Stimulated activated CD4-positive, alpha-beta T cell treated with anti-CD3 and anti-CD28 coated beads, Interleukin-2, amount 100 ng/mL, for 4 hours (primary cell): ENCODE measurements around the gene SALL2.

Experiments
- DNase-seq: peaks from one replicate; pipeline ENCODE4 v3.0.0-alpha.2; 2020; ENCODE audit warnings: low read depth

Gene SALL2

DNA sequence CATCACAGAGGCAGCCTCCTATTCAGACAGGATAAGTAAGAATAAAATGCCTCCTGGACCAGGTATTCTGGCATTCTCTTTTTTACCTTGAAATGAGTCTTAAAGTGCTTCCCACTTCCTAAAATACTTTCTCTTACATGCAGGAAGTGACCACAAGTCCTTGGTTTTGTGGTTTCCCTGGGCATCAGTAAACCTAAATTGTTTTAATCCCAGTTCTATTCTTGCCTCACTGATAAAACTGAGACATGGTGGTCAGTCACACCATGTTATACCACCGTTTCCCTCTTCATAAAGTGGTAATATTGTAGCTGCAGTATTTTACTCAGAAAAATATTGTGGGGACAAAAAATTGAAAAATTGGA lies 1.2 kb upstream of the SALL2 start:
- DNase-seq = no peak

DNA sequence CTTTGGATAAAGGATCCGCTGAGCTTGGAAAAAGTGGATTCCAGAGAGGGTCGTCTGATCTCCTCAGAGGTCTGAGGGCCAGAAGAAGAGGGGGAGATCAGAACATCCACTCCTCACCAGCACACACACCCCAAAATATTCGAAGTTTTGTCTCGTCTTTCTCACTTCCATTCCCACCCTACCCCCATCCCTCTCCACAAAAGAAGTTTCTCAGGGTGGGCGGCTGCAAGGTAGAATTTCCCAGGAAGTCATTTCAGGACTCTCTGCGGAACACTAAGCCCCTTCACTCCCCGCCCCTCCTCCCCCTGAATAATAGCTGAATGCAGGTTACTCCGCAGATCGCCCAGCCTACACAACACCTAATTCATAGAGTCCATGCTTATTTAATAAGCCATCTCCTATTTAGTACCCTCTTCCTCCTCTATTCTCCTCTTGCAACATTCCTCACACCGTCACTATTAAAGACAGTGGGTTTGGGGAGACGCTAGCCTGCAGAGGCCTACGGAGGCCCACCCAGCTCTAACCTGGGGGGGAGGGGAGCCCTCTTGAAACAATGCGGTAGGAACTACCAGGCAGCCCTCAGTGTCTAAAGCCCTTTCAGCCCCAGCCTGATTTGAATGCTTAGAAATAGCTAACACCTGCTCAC lies 649 bp upstream of the SALL2 start:
- no peak for DNase-seq

DNA sequence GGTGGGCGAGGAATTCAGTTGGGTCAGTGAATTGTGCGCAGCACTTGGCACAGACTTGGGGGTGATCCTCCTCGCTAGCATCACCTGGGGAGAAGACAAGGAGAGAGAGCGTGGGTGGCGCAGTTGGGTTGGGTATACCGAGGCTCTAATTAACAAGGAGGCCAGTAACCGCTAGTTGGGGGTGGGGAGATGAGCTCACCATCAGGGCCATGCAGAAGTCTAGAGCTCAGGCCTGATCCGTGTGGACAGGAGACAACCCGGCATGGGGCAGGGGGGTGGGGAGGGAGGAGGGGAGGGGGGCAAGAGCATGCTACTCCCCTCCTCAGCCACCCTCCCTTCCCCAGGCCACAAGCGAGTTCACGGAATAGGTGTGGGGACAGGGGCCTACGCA lies 580 bp downstream of the SALL2 start:
- no peak for DNase-seq

DNA sequence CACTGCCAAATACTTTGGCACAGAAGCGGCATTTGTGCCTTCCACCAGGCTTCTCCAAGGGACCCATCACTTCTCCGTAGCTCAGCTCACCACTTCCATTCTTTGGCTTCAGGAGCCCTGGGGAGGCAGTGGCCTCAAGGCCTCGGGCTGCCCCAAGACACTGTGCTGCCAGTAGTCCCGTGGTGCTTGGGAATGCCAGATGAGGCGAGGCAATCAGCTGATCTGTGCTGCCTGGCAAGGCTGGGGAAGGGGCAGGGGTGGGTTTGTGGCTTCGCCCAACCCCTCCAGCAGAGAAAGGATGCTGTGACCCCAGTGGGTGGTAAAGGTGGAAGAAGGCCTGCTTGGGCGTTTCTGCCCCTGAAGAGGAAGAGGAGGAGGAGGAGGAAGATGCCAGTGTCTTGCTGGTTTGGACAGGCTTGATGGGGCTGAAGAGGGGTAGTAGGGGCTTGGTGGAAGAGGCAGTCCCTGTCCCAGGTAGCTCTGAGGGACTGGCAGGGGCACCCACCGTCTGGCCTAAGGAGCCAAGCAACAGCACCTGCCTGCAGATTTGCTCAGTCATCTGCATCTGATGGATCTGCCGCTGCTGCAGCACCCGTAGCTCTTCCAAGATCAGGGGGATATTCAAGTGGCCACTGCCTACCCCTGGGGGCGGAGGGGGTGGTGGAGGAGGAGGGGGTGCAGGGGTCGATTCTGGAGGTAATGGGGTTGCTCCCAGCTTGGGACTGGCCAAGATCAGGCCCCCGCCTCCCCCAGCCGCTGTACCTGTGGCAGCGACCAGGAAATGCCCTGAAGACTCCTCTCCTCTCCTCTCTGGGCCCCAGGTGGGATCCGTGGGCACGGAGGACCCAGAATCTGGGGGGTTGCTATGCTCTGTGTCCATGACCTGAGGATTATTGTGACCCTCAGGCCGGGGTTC lies 1.3 kb downstream of the SALL2 start:
- no peak for DNase-seq

DNA sequence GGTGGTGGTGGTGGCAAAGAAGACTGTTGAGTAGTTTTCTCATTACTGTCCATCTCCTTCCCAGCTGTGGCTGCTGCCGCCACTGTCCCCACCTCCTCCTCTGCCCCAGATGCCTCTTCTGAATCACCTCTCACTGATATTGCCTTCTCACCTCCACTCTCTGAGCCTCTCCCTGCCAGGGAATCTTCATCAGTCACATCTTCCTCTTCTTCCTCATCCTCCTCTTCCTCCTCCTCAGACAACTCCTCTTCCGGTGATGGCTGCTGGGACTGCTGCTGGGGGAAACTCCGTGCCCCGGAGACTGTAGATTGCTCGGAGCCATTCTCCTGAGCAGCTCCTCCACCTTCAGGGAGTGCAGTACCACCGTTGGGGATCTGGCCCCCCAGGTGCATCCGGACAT lies 2.9 kb downstream of the SALL2 start:
- DNase-seq = no peak

DNA sequence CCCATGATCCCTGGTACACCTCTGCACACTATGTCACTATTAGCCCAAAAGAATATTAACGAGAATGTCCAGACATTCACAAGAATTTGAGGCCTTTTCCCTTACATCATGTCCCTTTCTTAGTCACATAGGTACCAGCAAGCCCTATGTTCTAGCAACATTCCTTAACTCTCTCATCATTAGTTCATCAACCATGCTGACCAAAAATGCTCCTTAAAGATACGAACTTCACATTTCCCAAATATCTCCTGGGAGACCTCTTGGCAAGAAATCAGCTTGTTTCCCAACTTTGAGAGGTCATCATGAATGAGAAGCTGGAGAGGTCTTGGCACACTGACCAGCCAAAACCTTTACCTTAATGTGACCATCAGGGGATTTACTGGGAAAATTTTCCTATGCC lies 4.6 kb downstream of the SALL2 start:
- DNase-seq = no peak

DNA sequence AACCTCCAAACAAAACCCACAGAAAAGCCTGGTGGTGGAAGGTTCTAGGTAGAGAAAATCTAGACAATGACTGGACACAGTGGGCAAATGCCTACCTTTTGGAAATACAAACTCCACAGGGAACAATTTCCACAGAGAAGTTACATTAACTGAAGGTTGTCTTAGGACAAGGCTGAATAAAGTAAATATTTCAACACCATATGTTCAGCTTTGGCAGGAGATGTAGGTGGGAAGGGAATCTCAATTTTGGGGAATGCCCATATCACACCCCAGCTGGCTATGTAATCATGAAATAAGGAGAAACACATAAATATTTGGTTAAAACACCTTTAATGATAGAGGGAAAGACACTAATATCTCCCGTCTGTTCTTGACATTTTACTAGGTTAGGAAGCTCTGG lies 5.4 kb downstream of the SALL2 start:
- no peak for DNase-seq

DNA sequence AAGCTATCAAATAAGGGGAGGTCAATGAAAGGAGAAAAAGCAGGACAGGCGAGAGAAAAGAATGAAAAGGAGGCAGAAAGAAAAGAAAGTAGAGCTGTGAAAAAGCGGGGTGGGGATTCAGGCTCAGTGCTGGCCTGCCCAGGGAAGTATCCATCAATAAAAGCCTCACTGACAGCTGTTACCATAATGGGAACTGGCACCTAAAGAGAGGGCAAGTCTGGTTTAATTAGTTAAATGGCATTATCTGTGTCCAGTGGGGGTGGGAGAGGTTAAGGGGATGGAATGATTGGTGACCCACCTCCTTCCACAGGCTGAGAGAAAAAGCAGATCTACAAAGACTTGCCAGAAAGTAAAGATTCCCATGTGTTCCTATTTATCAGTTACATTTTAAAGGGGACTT lies 7.4 kb downstream of the SALL2 start:
- DNase-seq = no peak

DNA sequence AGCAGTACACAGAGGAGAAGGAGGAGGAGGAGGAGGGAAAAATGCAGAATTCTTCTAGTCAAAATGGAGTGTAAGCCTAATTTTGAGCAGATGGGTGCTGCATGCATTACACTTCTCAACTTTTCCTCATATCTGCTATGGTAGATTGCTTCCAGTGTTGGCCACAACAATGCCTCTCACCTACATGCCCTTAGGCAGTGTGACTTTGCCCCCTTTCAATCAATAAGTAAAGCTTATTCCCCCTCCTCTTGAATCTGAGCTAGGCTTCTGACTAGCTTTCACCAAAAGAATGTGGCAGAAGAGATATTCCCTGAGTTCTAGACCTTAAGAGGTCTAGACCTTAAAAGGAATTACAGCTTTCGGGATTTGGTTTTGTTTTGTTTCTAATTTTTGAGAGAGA lies 11.8 kb downstream of the SALL2 start:
- no peak for DNase-seq

DNA sequence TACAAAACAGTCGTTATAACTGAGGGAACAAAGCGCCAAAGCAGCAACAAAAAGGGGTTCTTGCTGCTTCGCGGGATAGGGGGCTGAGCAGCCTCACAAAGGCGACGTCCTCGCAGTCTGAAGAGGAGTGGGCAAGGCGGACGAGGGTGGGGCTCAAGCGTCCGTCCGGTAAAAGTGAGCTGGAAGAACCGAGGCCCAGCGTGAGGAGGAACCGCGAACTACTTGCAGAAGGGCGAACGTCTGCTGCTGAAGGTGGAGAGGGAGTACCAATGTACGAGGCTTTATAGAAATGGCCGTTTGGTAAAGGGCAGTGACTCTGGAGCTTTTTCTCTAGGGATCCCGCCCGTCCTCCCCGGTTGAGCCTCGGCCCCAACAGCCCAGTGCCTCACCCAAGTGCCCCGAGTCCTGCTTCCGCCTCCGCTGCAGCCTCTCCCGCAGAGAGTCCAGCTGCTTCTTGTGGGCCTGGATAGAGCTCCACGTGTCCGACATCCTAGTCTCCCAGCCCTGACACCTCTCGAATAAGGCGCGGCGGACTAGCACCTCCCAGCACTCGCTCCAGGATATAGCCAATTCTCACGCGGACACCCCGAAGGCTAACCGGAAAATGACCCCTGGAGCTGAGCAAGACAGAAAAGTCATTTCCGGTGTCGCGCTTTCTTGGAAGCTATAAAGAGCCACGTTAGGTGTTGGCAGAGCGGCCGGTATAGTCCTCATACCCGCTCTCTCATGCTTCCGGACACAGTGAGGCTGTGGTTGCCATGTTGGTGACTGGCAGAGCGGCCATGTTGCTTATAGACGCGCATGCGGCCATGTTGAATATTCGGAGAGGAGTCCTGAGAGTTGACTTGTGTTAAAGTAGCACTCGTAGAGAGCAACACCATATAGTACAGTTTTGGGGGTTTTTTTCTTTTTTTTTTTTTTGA lies 15.2 kb downstream of the SALL2 start, which contains the start of gene METTL3:
TSS of gene METTL3 (minus strand) at position 606 of the 923 bp plus-strand sequence. CDS start at position 489, 117 bp downstream.
- DNase-seq = peak; percentile 91

DNA sequence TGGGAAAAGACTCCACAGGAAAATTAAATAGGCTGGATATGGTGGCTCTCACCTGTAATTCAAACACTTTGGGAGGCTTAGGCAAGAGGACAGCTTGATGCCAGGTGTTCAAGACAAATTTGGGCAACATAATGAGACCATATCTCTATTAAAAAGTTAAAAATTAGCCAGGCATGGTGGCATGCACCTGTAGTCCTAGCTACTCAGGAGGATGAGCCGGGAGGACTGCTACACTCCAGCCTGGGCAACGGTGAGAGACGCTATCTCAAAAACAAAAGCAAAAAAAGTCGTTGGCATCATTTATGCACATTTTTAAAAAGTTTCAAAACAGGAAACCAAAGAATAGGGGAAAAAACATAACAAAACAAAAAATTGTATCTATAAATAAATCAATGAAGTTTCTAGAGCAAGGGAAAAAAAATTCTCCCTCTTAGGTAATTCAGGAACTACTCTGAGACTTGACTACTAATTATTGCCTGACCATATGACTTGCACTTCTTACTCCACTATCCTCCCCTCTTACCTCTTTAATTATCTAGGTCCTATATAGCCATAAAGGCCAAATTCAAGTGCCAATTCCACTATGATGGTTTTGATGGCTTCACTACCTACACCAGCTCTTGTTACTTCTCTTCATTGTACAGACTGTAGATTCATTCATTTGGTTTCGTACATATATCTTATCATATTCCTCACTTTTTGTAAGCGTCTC lies 16.6 kb downstream of the SALL2 start:
- no peak for DNase-seq

DNA sequence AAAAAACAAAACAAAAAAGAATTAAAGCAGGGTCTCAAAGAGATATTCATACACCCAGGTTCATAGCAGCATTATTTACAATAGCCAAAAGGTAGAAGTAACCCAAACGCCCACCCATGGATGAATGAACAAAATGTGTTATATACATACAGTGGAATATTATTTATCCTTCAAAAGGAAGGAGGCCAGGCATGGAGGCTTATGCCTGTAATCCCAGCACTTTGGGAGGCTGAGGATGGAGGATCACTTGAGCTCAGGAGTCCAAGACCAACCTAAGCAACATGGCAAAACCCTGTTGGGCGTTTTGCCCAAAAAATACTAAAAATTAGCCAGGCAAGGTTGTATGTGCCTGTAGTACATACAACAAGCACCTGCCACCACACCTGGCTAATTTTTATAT lies 19.6 kb downstream of the SALL2 start:
- DNase-seq = no peak

DNA sequence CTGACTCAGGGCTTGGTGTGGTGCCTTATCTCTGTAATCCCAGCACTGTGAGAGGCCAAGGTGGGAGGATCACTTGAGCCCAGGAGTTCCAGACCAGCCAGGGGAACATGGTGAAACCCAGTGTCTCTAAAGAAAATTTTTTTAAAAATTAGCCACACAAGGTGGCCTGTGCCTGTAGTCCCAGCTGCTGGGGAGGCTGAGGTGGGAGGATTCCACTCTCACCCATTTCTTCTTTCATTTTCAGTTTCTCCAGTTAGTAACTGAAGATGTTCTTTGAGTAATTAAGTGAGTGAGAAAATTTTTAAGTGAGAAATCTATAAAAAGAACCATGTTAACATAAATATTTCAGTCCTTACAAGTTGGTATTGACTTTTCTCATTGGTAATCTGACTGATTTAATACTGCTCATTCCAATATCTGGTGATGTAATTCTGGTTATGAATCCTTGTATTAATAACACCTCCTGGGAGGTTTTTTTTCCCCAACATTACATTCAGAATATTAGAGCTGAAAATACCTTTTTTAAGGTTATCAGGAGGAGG lies 21.1 kb downstream of the SALL2 start:
- DNase-seq = peak; percentile 13

DNA sequence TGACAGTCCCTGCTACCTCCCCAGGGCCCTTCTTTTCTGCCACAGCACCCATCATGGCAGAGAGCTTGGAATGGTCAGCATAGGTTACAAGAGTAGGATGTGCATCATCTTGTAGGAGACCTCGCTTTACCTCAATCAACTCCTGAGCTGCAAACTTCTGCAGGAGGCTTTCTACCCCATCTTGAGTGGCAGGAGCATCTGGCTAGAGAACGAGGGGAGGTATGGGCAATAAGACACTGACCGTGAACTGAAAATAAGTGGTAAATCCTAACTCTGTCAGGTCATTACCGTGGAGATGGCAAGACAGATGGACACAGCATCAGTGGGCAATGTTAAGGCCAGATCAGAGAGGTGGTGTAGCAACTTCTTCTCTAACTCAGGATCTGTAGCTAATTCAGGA lies 22.8 kb downstream of the SALL2 start:
- no peak for DNase-seq

DNA sequence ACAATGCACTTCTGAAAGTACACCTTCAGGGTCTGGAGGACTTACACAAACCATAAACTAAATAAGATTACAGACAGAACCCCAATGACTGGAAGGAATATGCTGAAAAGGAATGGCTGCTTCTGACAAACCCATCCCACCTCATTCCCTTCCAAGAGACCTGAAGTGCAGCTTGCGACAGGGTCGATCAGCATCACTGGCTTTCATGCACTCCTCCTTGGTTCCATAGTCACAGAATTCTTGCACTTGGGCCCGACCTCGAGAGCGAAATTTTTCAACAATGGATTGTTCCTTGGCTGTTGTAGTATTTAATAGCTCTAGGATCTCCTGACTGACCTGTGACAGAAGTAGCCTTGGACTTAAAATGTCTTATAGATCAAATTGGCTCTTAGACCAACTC lies 24.6 kb downstream of the SALL2 start:
- DNase-seq = no peak

DNA sequence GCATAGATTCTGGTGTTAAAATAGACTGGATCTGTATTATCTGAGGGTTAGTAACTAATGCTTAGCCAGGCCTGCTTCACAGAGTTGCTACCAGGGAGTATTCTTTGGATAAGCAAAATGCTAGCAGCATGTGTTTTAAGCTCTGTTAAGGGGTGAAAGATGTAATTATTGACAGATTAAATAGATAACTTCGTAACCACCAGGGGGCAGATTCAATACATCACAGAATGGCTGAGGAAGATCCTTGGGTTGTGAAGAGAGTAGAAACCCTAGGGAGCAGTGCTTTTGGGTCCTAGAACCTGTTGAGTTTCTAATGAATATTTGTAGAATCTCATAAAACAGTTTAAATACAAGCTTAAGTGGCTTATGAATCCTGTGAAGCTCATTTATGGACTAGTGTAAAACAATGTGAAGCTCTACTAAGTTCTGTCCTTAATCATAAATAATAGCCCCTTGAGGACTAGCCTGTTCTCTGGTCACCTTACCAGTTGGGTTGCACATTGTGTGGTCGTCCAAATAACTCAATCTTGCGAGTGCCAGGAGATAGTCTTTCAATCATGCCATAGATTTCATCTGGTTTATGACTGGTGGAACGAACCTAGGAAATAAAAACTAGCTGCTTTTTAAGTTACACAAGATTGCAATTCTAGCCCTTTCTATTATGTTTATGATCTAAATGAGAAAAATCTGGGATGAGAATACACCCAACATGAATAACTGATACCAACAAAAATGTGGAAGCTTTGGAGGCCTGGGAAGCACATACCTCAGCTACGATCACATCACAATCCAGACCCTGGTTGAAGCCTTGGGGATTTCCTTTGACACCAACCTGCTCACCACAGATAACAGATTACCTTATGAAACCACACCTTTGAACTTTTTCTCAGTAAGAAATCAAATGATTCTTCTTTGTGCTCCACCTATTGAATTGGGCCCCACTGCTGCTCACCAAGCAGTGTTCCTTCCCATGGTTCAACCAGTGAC lies 27.3 kb downstream of the SALL2 start:
- peak; percentile 9 for DNase-seq

DNA sequence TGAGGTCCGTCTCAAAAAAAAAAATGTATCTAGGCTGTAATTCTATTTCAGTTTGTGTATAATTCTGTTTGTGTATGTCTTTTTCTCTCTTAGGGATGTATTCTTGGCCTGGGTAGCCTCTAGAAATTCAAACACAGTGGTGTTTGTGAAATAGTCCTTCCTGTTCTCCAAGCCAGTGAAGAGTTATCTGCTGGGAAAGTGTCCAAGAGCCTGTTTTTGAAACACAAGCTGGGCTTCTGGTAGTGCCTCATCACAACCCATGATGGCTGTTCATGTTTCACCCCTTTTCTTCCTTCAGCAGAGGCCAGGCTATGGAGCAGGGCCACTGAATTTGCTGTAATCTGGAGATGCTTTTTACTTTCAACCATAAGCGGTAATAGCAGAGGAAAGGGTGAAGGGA lies 29.7 kb downstream of the SALL2 start:
- DNase-seq = no peak

DNA sequence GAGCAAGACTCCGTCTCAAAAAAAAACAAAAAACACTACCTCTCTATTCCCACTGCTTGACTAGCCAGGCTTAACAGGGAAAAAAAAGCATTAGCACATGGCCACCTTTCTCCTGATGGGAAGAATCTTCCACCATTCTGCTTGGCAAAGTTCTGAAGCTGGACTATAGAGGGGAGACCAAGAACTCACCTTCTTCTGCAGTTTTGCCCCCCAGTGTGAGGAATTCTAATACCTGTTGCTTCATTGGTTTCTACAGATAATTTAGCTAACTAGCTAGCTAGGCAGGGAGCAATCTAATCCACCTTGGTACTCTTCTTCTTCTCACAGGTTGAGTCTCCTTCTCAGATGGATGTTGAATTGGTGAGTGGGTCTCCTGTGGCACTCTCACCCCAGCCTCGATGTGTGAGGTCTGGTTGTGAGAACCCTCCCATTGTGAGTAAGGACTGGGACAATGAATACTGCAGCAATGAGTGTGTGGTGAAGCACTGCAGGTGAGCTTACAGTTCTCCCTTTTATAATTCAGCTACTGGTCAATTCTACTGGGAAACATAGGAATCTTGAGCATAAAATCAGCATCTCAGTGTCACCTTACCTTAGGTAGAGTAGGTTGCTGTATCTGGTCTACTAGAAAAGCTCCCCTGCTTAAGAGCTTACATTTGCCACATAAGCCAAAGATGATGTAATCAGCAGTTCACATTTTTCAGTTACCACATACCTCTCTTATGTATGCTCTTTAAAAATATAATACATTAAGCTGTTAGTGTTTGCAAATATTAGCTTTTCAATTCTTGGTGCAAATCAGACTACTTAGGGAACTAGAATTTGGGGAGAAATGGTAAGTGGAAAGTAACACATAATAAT lies 31.0 kb downstream of the SALL2 start:
- DNase-seq = no peak

DNA sequence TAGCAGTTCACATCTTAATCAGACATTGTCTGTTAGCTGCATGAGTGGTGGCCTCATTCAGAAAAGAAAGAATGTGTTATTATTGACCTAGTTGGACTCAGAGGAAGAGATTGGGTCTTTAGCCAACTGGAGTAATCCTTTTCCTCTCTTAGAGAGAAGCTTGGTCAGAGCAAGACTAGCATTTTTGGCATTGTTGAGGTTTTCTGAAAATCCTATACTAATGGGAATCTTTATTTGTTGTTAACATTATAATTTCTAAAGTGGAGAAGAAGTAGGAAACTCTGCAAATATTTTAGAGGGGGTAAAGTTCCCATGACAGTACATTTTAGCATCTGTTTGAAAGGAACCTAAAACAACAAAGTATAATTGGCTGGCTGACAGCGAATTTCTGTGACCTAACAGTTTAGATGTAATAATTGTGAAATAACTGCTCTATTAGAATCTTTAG lies 39.5 kb downstream of the SALL2 start:
- DNase-seq = no peak
